GM18951 (cell line): ENCODE measurements around the gene SMPDL3B.
"Not testable (repeated sequence)": the region's sequence is repeated elsewhere in the genome, so short reads cannot be mapped to it uniquely, and the experiment has no call there.

ENCODE experiments used
- POLR2A ChIP-seq: IDR thresholded peaks from 4 replicates; pipeline ENCODE4 v1.6.1; 2011; ENCODE audit warnings: mild to moderate bottlenecking; ENCODE audit not compliant: insufficient read length, insufficient read depth; ENCODE audit errors: extremely low read depth
- in situ Hi-C: fragments of 300-500 bp; cut with MboI; formaldehyde crosslinking; loops from one replicate; pipeline ENCODE4 v1.12.0; 2022; ENCODE audit warnings: low sequenced_read_pairs, mixed read lengths, inconsistent platforms; ENCODE audit not compliant: unreplicated experiment

The SMPDL3B gene

DNA sequence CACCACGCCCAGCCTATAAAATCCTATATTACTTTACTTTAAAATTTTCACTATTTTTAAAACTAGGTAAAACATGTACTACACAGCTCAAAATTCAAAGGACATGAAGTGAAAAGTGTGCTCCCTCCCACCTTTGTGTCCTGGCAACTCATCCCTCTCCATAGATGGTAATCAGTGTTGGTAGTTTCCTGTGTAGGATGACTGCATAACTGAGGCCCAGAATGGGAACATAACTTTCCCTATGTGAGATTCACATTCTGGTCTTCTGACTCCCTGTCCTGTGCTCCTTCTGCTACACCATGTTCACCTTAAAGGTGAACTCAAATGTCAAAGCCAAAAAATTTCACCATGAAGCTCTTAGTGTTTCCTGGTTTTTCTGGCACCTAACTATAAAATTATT is 64.3 kb downstream of the SMPDL3B start:
- in situ Hi-C loops: no loop called here
- no peak for TF ChIP-seq POLR2A

DNA sequence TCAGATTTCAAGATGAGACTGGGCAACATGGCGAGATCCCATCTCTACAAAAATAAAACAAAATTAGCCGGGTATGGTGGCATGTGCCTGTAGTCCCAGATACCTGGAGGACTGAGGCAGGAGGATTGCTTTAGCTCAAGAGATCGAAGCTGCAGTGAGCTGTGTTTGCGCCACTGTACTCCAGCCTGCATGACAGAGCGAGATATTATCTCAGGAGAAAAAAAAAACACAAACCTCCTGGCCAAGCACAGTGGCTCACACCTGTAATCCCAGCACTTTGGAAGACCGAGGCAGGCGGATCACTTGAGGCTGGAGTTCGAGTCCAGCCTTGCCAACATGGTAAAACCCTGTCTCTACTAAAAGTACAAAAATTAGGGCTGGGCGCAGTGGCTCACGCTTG is 67.8 kb downstream of the SMPDL3B start:
- in situ Hi-C loops: no loop called here
- no peak for TF ChIP-seq POLR2A

DNA sequence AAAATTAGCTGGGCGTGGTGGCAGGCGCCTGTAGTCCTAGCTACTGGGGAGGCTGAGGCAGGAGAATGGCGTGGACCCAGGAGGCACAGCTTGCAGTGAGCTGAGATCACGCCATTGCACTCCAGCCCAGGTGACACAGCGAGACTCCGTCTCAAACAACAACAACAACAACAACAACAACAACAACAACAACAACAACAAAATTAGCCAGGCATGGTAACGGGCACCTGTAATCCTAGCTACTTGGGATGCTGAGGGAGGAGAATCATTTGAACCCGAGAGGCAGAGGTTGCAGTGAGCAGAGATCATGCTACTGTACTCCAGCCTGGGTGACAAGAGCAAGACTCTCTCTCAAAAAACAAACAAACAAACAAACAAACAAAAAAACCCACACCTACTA is 68.3 kb downstream of the SMPDL3B start:
- in situ Hi-C loops: not testable (repeated sequence)
